Chondrocyte (in vitro differentiated cells): ENCODE measurements around the gene BLM. TPM values are rescaled to one million over a fixed set of nuclear protein-coding genes. Genes with fewer than 3 reads are reported as not detected.
A peak's percentile ranks its signal among the peaks of the same experiment; 100 is the strongest.

Source experiments
- DNase-seq: peaks from one replicate; pipeline ENCODE4 v3.0.0; 2021; ENCODE audit warnings: mixed read lengths, low spot score
- H3K27ac Mint-ChIP-seq: one replicate; pipeline ENCODE4 v1.8.0; 2021; ENCODE audit warnings: mild to moderate bottlenecking, moderate library complexity, mixed read lengths; ENCODE audit not compliant: unreplicated experiment
- H3K27me3 Mint-ChIP-seq: 2 replicates; pipeline ENCODE4 v1.8.0; 2021; ENCODE audit warnings: low read depth, mixed read lengths
- H3K36me3 Mint-ChIP-seq: 2 replicates; pipeline ENCODE4 v1.8.0; 2021; ENCODE audit warnings: low read depth, mixed read lengths
- H3K4me1 Mint-ChIP-seq: 2 replicates; pipeline ENCODE4 v1.8.0; 2021; ENCODE audit warnings: low read depth, mild to moderate bottlenecking, mixed read lengths
- H3K4me3 Mint-ChIP-seq: one replicate; pipeline ENCODE4 v1.8.0; 2021; ENCODE audit warnings: mild to moderate bottlenecking, moderate library complexity, mixed read lengths; ENCODE audit not compliant: unreplicated experiment
- H3K9me3 Mint-ChIP-seq: 2 replicates; pipeline ENCODE4 v1.8.0; 2021; ENCODE audit warnings: low read depth, mixed read lengths
- CTCF ChIP-seq: fragments of 200-600 bp; sonication (generic); IDR thresholded peaks from 2 replicates; pipeline ENCODE4 v1.5.0; 2021; ENCODE audit warnings: antibody characterized with exemption, mild to moderate bottlenecking, moderate library complexity
- total RNA-seq: library from RNA; stranded (reverse); gene quantifications from 3 replicates; pipeline ENCODE4 v1.2.1, GENCODE V29; 2021

Gene BLM
- total RNA-seq, 1 donor from 2014 or later, result 3.5 TPM

DNA sequence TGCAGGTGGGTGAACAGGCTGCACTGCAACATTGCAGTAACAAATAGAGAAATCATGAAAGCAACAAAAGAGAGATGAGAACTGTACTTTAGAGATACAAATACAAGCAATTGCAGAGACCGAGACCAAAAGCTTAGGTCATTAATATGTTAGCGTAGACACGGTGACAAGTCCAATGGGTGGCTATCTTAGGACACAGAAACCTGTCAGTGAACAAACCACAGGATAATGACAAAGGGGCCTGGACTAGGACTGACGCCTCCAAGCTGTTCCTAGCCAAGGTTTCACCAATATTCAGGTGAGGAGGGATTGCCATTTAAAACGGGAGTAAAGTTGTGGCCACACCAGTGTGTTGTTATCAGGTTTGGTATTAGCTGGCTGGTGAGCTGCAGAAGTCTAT is 41.7 kb upstream of the BLM start:
- Mint-ChIP-seq H3K36me3 (peaks cover 2% of the 10 kb centered on the region), H3K27me3 (no peaks in the 10 kb centered on the region), H3K4me1 (peaks cover 9% of the 10 kb centered on the region), H3K9me3 (peaks cover 3% of the 10 kb centered on the region), H3K4me3 (no peak overlapping the region), H3K27ac (no peak overlapping the region)
- DNase-seq, result no peak
- TF ChIP-seq CTCF, result no peak

- H3K27ac Mint-ChIP-seq, result no peak overlapping the region
- TF ChIP-seq CTCF, result no peak
- no peak overlapping the region for H3K4me3 Mint-ChIP-seq
- peaks cover 21% of the 10 kb centered on the region for H3K4me1 Mint-ChIP-seq
- peaks cover 3% of the 10 kb centered on the region for H3K9me3 Mint-ChIP-seq
- no peak for DNase-seq
- H3K27me3 Mint-ChIP-seq, result no peaks in the 10 kb centered on the region
- H3K36me3 Mint-ChIP-seq, result peaks cover 2% of the 10 kb centered on the region
Measured at GRCh38 chr15:90677807-90678790, 39.0 kb upstream of the BLM start.

DNA sequence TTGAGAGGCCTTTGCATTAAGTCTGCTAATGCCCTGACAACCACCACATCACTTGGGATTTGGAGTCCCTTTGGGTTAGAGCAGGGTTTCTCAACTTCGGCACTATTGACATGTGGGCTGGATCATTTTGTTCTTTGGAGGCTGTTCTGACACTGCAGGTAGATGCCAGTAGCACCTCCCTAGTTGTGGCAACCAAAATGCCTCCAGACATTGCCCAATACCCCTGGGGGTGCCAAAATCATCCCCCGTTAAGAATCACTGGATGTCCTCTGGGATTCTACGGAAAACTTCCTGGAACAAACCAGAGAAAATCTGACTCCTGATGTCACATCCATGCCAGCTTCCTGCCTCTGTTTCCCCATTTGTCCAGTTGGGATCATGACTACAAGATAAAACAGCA is 37.2 kb upstream of the BLM start:
- Mint-ChIP-seq H3K9me3 (peaks cover 3% of the 10 kb centered on the region), H3K4me1 (peaks cover 18% of the 10 kb centered on the region), H3K27me3 (no peaks in the 10 kb centered on the region), H3K27ac (peak overlapping the region; percentile 78), H3K36me3 (peaks cover 2% of the 10 kb centered on the region), H3K4me3 (no peak overlapping the region)
- no peak for DNase-seq
- no peak for TF ChIP-seq CTCF

- Mint-ChIP-seq H3K27me3 (no peaks in the 10 kb centered on the region), H3K27ac (peak overlapping the region; percentile 78), H3K9me3 (peaks cover 3% of the 10 kb centered on the region), H3K36me3 (peaks cover 2% of the 10 kb centered on the region), H3K4me1 (peaks cover 18% of the 10 kb centered on the region), H3K4me3 (no peak overlapping the region)
- DNase-seq, result no peak
- TF ChIP-seq CTCF, result no peak
Measured at GRCh38 chr15:90680371-90680935, 36.7 kb upstream of the BLM start.

DNA sequence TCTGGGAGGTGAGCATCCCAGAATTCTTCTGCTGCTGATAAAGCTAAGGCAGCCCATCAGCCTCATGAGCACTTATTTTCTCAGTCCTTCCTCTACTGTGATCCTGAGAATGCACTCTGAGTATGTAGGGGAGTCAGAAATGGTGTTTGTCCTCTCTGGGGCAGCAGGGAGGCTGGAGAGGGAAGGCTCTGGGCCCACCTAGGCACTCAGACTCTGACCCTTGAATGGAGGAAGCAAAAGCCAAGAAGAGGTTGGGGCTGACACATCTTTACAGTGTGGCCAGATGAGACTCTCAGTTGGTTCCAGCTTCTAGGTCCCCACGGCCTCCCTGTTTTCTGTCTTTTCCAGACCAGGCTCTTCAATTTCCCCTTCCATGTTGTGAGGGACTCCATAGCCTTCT is 36.1 kb upstream of the BLM start:
- peak overlapping the region; percentile 78 for H3K27ac Mint-ChIP-seq
- no peaks in the 10 kb centered on the region for H3K27me3 Mint-ChIP-seq
- peaks cover 3% of the 10 kb centered on the region for H3K9me3 Mint-ChIP-seq

More for the DNA sequence above, 36.1 kb upstream of the BLM start:
- Mint-ChIP-seq H3K4me1 (peaks cover 18% of the 10 kb centered on the region), H3K4me3 (no peak overlapping the region), H3K36me3 (peaks cover 2% of the 10 kb centered on the region)
- DNase-seq, result no peak
- TF ChIP-seq CTCF, result no peak
